Caki2 (cell line): ENCODE data around the gene CPXM2. TPM values are rescaled to one million over a fixed set of nuclear protein-coding genes. Genes with fewer than 3 reads are reported as not detected.

ENCODE experiments used
- total RNA-seq: library from RNA; depleted of rRNA; stranded (reverse); fragments of >200 nt; shearing (Covaris generic); gene quantifications from 2 replicates; pipeline ENCODE4 v1.2.3, GENCODE V29; 2014; ENCODE audit warnings: low replicate concordance; rRNA removed

The CPXM2 gene
- total RNA-seq, 1 experiment from 2014 or later = not detected

Other genes with a start within 250 kb of the CPXM2 start
- not detected in 2 replicates for gene GPR26, start 225.5 kb downstream of the CPXM2 start, total RNA-seq
- 17.9 and 27.1 TPM in 2 replicates for gene CHST15, start 201.8 kb upstream of the CPXM2 start, total RNA-seq